ENCODE results near the gene OPN1SW.

DNA sequence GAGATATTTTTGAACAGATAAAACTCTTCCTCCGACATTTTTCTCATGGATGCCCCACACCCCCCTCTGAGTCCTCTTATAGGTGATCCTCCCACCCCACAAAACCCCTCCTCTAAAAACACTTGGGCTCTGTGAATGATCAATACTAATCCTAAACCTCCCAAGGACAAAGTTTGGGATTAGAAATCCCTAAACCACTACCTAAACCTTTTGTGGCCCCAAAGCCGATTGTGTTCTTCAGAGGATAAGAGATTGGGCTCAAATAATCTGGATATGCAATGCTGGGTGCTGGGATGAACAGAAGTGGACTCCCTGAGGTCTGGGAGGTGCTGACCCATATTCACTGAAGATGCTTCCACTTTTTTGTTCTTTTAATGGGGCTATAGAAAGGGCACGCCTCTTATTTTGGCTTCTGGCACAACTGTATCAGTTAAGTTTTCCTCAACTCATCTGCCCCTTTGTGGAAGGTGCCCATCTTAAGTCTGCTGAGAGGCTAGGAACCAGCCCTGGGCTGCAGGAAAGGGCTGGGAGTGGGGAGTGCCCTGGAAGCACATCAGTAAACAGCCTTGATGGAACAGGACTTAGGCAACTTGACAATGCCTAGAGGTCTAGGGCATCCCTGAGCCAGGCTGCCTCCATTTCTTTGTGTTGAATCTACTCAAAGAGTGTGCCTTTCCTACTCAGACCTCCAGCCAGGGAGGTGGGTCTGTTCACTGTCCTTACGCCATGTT lies at the start of gene OPN1SW:
- no peak for TF ChIP-seq CTCF (IDR thresholded peaks at IDR 0.05)
- no peak for TF ChIP-seq POLR2A (IDR thresholded peaks at IDR 0.05)
- no peak for TF ChIP-seq POLR2AphosphoS5 (IDR thresholded peaks at IDR 0.05)
- no peak for TF ChIP-seq EP300 (IDR thresholded peaks at IDR 0.05)
